HEK293 (cell line): ENCODE results near the gene PARD3.

Experiments
- YY2 ChIP-seq: fragments of 450-650 bp; formaldehyde crosslinking; IDR thresholded peaks from 2 replicates; pipeline ENCODE4 v1.5.1; 2016; ENCODE audit warnings: missing biosample characterization, missing genetic modification characterization
- ZFP3 ChIP-seq: fragments of 450-650 bp; formaldehyde crosslinking; IDR thresholded peaks from 2 replicates; pipeline ENCODE4 v1.5.1; 2016; ENCODE audit warnings: low read depth, missing biosample characterization, missing genetic modification characterization
- ZNF10 ChIP-seq: fragments of 450-650 bp; formaldehyde crosslinking; IDR thresholded peaks from 2 replicates; pipeline ENCODE4 v1.5.1; 2017; ENCODE audit warnings: missing biosample characterization, missing genetic modification characterization
- ZNF174 ChIP-seq: fragments of 450-650 bp; formaldehyde crosslinking; IDR thresholded peaks from 2 replicates; pipeline ENCODE4 v1.5.0; 2017; ENCODE audit warnings: missing biosample characterization, mild to moderate bottlenecking, missing genetic modification characterization
- ZNF544 ChIP-seq: fragments of 450-650 bp; formaldehyde crosslinking; IDR thresholded peaks from 2 replicates; pipeline ENCODE4 v1.5.0; 2017; ENCODE audit warnings: missing biosample characterization, missing genetic modification characterization
- ZNF76 ChIP-seq: fragments of 450-650 bp; formaldehyde crosslinking; IDR thresholded peaks from 2 replicates; pipeline ENCODE4; 2016; ENCODE audit warnings: low read depth, missing biosample characterization, missing genetic modification characterization, borderline replicate concordance
- ZNF776 ChIP-seq: fragments of 450-650 bp; formaldehyde crosslinking; IDR thresholded peaks from 2 replicates; pipeline ENCODE4 v1.5.0; 2017; ENCODE audit warnings: missing biosample characterization, missing genetic modification characterization, borderline replicate concordance
- ZNF792 ChIP-seq: fragments of 450-650 bp; formaldehyde crosslinking; IDR thresholded peaks from 2 replicates; pipeline ENCODE4 v1.5.1; 2016; ENCODE audit warnings: missing biosample characterization, missing genetic modification characterization
- TF ChIP-seq, protein P1 (sequence below): fragments of 450-650 bp; formaldehyde crosslinking; IDR thresholded peaks from 2 replicates; pipeline ENCODE4 v1.5.1; 2016; ENCODE audit warnings: missing biosample characterization, missing genetic modification characterization
- TF ChIP-seq, protein P2 (sequence below): fragments of 450-650 bp; formaldehyde crosslinking; IDR thresholded peaks from 2 replicates; pipeline ENCODE4 v1.5.1; 2016; ENCODE audit warnings: missing biosample characterization, missing genetic modification characterization, low read depth
- TF ChIP-seq, protein P3 (sequence below): sonication (generic); formaldehyde crosslinking; IDR thresholded peaks from 2 replicates; pipeline ENCODE4 v1.8.1; 2022; ENCODE audit warnings: mild to moderate bottlenecking, moderate library complexity, missing genetic modification reagents
- TF ChIP-seq, protein P4 (sequence below): fragments of 450-650 bp; formaldehyde crosslinking; IDR thresholded peaks from 2 replicates; pipeline ENCODE4 v1.5.1; 2017; ENCODE audit warnings: missing biosample characterization, missing genetic modification characterization
- TF ChIP-seq, protein P5 (sequence below): fragments of 450-650 bp; formaldehyde crosslinking; IDR thresholded peaks from 2 replicates; pipeline ENCODE4 v1.5.1; 2016; ENCODE audit warnings: missing biosample characterization, missing genetic modification characterization
- TF ChIP-seq, protein P6 (sequence below): fragments of 450-650 bp; formaldehyde crosslinking; IDR thresholded peaks from 2 replicates; pipeline ENCODE4 v1.5.1; 2017; ENCODE audit warnings: missing biosample characterization, missing genetic modification characterization

DNA sequence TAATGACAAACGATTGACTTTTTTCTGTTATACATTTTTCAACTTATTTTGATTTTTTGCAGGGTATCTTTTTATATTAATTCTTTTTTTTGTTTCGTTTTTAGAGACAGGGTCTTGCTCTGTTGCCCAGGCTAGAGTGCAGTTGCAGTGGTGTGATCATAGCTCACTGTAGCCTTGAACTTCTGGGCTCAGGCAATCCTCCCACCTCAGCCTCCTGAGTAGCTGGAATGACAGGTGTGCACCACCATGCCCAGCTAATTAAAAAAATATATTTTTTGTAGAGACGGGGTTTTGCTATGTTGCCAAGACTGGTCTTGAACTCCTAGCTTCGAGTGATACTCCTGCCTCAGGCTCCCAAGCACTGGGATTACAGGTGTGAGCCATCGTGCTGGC, 601.3 kb downstream of the PARD3 start:
- TF ChIP-seq YY2 (no peak), ZNF544 (no peak), ZNF792 (tag by site-specific recombination) (no peak), ZNF76 (no peak), ZFP3 (tag by site-specific recombination) (no peak), ZNF776 (tag by site-specific recombination) (no peak), ZNF174 (tag by site-specific recombination) (no peak), ZNF10 (tag by site-specific recombination) (no peak)
- TF ChIP-seq, protein P1, sequence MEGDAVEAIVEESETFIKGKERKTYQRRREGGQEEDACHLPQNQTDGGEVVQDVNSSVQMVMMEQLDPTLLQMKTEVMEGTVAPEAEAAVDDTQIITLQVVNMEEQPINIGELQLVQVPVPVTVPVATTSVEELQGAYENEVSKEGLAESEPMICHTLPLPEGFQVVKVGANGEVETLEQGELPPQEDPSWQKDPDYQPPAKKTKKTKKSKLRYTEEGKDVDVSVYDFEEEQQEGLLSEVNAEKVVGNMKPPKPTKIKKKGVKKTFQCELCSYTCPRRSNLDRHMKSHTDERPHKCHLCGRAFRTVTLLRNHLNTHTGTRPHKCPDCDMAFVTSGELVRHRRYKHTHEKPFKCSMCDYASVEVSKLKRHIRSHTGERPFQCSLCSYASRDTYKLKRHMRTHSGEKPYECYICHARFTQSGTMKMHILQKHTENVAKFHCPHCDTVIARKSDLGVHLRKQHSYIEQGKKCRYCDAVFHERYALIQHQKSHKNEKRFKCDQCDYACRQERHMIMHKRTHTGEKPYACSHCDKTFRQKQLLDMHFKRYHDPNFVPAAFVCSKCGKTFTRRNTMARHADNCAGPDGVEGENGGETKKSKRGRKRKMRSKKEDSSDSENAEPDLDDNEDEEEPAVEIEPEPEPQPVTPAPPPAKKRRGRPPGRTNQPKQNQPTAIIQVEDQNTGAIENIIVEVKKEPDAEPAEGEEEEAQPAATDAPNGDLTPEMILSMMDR (tag by site-specific recombination) = no peak
- TF ChIP-seq, protein P2, sequence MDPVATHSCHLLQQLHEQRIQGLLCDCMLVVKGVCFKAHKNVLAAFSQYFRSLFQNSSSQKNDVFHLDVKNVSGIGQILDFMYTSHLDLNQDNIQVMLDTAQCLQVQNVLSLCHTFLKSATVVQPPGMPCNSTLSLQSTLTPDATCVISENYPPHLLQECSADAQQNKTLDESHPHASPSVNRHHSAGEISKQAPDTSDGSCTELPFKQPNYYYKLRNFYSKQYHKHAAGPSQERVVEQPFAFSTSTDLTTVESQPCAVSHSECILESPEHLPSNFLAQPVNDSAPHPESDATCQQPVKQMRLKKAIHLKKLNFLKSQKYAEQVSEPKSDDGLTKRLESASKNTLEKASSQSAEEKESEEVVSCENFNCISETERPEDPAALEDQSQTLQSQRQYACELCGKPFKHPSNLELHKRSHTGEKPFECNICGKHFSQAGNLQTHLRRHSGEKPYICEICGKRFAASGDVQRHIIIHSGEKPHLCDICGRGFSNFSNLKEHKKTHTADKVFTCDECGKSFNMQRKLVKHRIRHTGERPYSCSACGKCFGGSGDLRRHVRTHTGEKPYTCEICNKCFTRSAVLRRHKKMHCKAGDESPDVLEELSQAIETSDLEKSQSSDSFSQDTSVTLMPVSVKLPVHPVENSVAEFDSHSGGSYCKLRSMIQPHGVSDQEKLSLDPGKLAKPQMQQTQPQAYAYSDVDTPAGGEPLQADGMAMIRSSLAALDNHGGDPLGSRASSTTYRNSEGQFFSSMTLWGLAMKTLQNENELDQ = no peak
- TF ChIP-seq, protein P3, sequence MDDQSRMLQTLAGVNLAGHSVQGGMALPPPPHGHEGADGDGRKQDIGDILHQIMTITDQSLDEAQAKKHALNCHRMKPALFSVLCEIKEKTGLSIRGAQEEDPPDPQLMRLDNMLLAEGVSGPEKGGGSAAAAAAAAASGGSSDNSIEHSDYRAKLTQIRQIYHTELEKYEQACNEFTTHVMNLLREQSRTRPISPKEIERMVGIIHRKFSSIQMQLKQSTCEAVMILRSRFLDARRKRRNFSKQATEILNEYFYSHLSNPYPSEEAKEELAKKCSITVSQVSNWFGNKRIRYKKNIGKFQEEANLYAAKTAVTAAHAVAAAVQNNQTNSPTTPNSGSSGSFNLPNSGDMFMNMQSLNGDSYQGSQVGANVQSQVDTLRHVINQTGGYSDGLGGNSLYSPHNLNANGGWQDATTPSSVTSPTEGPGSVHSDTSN (CRISPR knock-in tag) = no peak
- TF ChIP-seq, protein P4, sequence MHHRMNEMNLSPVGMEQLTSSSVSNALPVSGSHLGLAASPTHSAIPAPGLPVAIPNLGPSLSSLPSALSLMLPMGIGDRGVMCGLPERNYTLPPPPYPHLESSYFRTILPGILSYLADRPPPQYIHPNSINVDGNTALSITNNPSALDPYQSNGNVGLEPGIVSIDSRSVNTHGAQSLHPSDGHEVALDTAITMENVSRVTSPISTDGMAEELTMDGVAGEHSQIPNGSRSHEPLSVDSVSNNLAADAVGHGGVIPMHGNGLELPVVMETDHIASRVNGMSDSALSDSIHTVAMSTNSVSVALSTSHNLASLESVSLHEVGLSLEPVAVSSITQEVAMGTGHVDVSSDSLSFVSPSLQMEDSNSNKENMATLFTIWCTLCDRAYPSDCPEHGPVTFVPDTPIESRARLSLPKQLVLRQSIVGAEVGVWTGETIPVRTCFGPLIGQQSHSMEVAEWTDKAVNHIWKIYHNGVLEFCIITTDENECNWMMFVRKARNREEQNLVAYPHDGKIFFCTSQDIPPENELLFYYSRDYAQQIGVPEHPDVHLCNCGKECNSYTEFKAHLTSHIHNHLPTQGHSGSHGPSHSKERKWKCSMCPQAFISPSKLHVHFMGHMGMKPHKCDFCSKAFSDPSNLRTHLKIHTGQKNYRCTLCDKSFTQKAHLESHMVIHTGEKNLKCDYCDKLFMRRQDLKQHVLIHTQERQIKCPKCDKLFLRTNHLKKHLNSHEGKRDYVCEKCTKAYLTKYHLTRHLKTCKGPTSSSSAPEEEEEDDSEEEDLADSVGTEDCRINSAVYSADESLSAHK (tag by site-specific recombination) = no peak
- TF ChIP-seq, protein P5, sequence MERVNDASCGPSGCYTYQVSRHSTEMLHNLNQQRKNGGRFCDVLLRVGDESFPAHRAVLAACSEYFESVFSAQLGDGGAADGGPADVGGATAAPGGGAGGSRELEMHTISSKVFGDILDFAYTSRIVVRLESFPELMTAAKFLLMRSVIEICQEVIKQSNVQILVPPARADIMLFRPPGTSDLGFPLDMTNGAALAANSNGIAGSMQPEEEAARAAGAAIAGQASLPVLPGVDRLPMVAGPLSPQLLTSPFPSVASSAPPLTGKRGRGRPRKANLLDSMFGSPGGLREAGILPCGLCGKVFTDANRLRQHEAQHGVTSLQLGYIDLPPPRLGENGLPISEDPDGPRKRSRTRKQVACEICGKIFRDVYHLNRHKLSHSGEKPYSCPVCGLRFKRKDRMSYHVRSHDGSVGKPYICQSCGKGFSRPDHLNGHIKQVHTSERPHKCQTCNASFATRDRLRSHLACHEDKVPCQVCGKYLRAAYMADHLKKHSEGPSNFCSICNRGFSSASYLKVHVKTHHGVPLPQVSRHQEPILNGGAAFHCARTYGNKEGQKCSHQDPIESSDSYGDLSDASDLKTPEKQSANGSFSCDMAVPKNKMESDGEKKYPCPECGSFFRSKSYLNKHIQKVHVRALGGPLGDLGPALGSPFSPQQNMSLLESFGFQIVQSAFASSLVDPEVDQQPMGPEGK (tag by site-specific recombination) = no peak
- TF ChIP-seq, protein P6, sequence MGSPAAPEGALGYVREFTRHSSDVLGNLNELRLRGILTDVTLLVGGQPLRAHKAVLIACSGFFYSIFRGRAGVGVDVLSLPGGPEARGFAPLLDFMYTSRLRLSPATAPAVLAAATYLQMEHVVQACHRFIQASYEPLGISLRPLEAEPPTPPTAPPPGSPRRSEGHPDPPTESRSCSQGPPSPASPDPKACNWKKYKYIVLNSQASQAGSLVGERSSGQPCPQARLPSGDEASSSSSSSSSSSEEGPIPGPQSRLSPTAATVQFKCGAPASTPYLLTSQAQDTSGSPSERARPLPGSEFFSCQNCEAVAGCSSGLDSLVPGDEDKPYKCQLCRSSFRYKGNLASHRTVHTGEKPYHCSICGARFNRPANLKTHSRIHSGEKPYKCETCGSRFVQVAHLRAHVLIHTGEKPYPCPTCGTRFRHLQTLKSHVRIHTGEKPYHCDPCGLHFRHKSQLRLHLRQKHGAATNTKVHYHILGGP (tag by site-specific recombination) = no peak
